A549 (cell line): ENCODE measurements around the gene RNF4.

Experiments used
- ESRRA ChIP-seq: fragments of 150-350 bp; IDR thresholded peaks from 2 replicates; pipeline ENCODE4 v1.6.1; 2014; ENCODE audit warnings: mild to moderate bottlenecking, low read length, borderline replicate concordance
- HDAC2 ChIP-seq: fragments of 200-600 bp; sonication (generic); IDR thresholded peaks from 2 replicates; pipeline ENCODE4 v1.6.1; 2016
- KDM1A ChIP-seq: fragments of 200-600 bp; sonication (generic); IDR thresholded peaks from 2 replicates; pipeline ENCODE4 v1.6.1; 2016; ENCODE audit warnings: low read depth, mild to moderate bottlenecking
- KDM5A ChIP-seq: fragments of 200-600 bp; sonication (generic); IDR thresholded peaks from 2 replicates; pipeline ENCODE4 v1.6.1; 2016; ENCODE audit warnings: antibody characterized with exemption, mild to moderate bottlenecking
- TF ChIP-seq, protein P1 (sequence below): fragments of >200 bp; sonication (Bioruptor Twin); formaldehyde crosslinking; IDR thresholded peaks from 3 replicates; pipeline ENCODE4 v1.5.1; 2016

DNA sequence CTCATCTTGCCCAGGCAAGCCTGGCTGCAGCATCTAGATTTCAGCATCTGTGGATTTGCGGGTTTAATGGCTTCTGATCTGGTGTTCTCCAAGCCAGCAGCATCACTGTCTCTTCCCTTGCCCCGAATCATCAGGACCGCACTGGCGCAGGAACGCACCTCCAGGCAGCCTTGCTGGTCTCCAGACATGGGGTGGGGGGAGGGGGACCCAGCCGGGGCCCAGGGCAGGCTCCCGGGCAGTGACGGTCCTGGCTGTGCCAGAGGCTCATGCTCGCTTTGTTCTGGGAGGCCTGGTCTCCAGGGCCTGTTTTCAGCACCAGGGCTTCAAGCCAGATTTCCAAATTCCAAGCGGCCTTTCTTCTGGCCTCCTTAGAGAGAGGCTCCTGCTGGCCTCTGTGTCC is 45.2 kb upstream of the RNF4 start:
- TF ChIP-seq HDAC2 (no peak), KDM5A (no peak), KDM1A (no peak), ESRRA (no peak)
- TF ChIP-seq, protein P1, sequence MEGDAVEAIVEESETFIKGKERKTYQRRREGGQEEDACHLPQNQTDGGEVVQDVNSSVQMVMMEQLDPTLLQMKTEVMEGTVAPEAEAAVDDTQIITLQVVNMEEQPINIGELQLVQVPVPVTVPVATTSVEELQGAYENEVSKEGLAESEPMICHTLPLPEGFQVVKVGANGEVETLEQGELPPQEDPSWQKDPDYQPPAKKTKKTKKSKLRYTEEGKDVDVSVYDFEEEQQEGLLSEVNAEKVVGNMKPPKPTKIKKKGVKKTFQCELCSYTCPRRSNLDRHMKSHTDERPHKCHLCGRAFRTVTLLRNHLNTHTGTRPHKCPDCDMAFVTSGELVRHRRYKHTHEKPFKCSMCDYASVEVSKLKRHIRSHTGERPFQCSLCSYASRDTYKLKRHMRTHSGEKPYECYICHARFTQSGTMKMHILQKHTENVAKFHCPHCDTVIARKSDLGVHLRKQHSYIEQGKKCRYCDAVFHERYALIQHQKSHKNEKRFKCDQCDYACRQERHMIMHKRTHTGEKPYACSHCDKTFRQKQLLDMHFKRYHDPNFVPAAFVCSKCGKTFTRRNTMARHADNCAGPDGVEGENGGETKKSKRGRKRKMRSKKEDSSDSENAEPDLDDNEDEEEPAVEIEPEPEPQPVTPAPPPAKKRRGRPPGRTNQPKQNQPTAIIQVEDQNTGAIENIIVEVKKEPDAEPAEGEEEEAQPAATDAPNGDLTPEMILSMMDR = no peak
